Cardiac muscle cell (in vitro differentiated cells and primary cell): ENCODE measurements around the gene C19orf12. TPM values are rescaled to one million over a fixed set of nuclear protein-coding genes. Genes with fewer than 3 reads are reported as not detected.
"Not testable (repeated sequence)": the region's sequence is repeated elsewhere in the genome, so short reads cannot be mapped to it uniquely, and the experiment has no call there.

Experiments
- DNase-seq, 2 donors: peaks; one replicate each; pipeline versions ENCODE4 v3.0.0 to v3.0.0-alpha.2; 2010 to 2017; ENCODE audit warnings: low read depth in 1 of 2, low spot score in 1 of 2
- H3K27ac ChIP-seq: fragments of 200-600 bp; sonication (generic); 2 replicates; pipeline ENCODE4 v1.5.1; 2016
- H3K27me3 ChIP-seq: fragments of 200-600 bp; sonication (generic); 2 replicates; pipeline ENCODE4 v1.6.0; 2016; ENCODE audit warnings: control low read depth
- H3K36me3 ChIP-seq: fragments of 200-600 bp; sonication (generic); 2 replicates; pipeline ENCODE4 v1.5.1; 2016; ENCODE audit warnings: control low read depth
- H3K4me1 ChIP-seq: fragments of 200-600 bp; sonication (generic); 2 replicates; pipeline ENCODE4 v1.8.1; 2017; ENCODE audit warnings: low read depth, mild to moderate bottlenecking, mixed run types
- H3K4me3 ChIP-seq: fragments of 200-600 bp; sonication (generic); 2 replicates; pipeline ENCODE4 v1.5.1; 2016; ENCODE audit warnings: mild to moderate bottlenecking
- H3K9me3 ChIP-seq: fragments of 200-600 bp; sonication (generic); 2 replicates; pipeline ENCODE4 v1.5.1; 2017; ENCODE audit warnings: low read depth, mild to moderate bottlenecking, control low read depth
- CTCF ChIP-seq: IDR thresholded peaks from 2 replicates; pipeline ENCODE4 v1.5.1; 2012; ENCODE audit warnings: low read depth, mild to moderate bottlenecking, low read length
- polyA plus RNA-seq: library from polyadenylated mRNA; unstranded; fragments of >200 nt; fragmentation: Nextera tagmentation; extraction: Ambion mirVana; gene quantifications from 2 replicates; pipeline ENCODE4 v1.2.1, GENCODE V29; 2016
- total RNA-seq: library from RNA; depleted of rRNA; stranded (reverse); fragments of >200 nt; gene quantifications from 2 replicates; pipeline ENCODE4 v1.2.3, GENCODE V29; 2016

C19orf12 gene
- total and polyA plus RNA-seq, 2 experiments from 2014 or later, result 46.2 to 54.7 TPM

DNA sequence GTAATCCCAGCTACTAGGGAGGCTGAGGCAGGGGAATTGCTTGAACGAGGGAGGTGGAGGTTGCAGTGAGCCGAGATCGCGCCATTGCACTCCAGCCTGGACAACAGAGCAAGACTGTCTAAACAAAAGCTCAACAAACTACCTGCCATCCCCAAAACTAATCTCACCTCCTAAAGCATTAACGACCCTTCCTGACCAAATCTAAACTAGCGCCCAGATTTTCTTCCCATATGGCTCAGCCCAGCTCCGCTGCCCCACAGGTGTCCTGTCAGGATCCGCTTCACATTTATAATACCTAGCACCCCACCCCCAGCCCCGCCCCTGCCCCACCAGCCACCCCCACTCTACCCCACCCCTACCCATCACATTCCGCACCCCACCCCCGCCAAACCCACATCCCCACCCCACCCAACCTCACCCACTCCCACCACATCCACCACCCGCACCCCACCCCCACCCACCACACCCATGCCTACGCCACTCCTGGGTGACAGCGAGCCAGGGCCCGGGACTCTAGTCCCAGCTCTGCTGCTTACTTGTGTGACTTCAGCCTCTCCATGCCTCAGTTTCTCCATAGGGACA, 599 bp downstream of the C19orf12 start:
- Histone ChIP-seq H3K27me3 (no peaks in the 10 kb centered on the region), H3K9me3 (no peaks in the 10 kb centered on the region), H3K36me3 (no peaks in the 10 kb centered on the region), H3K4me3 (peak overlapping the region; percentile 97), H3K27ac (peak overlapping the region; percentile 95), H3K4me1 (peaks cover 23% of the 10 kb centered on the region)
- DNase-seq, result no peak
- no peak for TF ChIP-seq CTCF

GRCh38 chr19:29712744-29713516, 2.1 kb downstream of the C19orf12 start:
- Histone ChIP-seq H3K36me3 (no peaks in the 10 kb centered on the region), H3K27ac (peak overlapping the region; percentile 57), H3K27me3 (no peaks in the 10 kb centered on the region), H3K4me1 (peaks cover 23% of the 10 kb centered on the region), H3K4me3 (no peak overlapping the region), H3K9me3 (no peaks in the 10 kb centered on the region)
- no peak for TF ChIP-seq CTCF
- DNase-seq, result no peak

DNA sequence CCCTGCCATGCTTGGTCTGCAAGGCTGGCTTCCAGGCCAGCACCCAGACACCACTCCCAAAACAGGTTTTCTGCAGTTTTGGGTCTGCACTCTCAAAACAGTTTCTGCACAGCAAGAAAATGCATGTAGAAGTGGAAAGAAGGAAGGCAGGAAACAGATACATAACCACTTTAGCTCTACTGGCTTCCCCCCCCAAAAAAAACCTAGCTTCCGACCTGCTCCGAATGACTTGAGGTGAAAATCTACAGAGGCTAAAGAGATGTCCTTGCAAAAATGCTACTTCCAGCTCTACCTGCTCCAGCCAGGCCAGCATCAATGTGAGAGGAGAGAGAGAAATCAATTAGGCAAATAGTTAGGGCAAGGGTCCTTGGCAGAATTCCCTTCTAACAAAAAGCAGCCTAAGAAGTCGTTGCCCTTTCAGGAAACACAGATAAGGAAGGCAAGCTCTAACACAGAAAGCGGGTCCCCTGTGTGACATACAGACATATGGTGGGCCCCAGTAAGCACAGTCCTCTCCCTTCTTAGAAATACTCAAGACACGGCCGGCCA, 3.4 kb downstream of the C19orf12 start:
- H3K27ac ChIP-seq, result no peak overlapping the region
- no peaks in the 10 kb centered on the region for H3K9me3 ChIP-seq
- H3K27me3 ChIP-seq, result no peaks in the 10 kb centered on the region
- H3K36me3 ChIP-seq, result no peaks in the 10 kb centered on the region
- no peak for DNase-seq
- TF ChIP-seq CTCF, result no peak
- no peak overlapping the region for H3K4me3 ChIP-seq
- H3K4me1 ChIP-seq, result peaks cover 23% of the 10 kb centered on the region

DNA sequence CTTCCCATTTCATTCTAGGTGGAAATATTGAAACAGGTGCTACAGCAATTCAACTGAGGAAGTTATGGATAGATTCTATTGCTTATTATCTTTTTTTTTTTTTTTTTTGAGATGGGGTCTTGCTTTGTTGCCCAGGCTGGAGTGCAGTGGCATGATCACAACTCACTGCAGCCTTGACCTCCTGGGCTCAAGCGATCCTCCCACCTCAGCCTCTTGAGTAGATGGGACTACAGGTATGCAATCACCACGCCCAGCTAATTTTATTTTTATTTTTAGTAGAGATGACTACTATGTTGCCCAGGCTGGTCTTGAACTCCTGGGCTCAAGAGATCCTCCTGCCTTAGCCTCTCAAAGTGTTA, 5.6 kb downstream of the C19orf12 start:
- peaks cover 15% of the 10 kb centered on the region for H3K4me1 ChIP-seq
- not testable (repeated sequence) for H3K4me3 ChIP-seq, H3K36me3 ChIP-seq, H3K27ac ChIP-seq, DNase-seq, H3K9me3 ChIP-seq, H3K27me3 ChIP-seq

DNA sequence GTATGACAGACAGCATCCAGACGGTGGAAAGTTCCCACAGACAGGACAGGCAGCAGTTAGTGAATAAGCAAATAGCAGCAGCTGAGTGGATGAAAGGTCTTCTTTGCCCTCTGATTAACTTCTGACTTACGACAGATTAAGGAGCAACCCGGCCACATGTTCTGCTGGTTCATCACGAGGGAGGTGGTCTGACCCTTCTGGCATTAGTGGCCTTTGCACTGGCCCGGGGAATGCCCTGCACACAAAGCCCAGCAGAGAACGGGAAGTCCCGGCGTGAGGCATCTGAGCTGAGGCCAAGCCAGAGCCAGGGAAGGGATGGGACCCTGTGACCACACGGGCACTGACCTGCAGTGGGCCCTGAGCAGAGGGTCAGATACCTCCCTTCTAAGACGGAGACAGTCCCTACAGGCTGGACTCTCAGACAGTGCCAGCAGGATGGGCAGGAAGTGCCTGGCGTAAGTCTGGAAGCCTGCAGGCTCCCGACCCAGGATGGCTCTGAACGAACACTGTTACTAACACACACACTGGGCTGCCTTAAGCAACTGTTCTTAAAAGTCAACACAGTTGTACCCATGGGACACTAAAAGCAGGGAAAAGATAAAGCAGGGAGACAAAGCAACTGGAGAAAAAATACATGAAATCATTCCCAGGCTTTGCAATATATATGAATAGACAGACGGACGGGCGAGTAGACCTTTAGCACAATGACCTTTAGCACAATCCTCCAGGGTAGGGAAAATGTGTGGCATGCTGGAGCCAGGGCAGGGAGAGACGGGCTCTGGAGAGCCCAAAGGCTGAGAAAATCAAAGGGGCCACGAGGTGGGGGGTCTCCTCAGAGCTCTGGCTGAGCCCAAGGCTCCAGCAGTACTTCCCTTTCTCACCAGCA, 6.3 kb downstream of the C19orf12 start:
- H3K36me3 ChIP-seq, result peaks cover 3% of the 10 kb centered on the region
- peak in 1 of 2 donors; percentile 50 for DNase-seq
- no peak for TF ChIP-seq CTCF
- peaks cover 9% of the 10 kb centered on the region for H3K4me1 ChIP-seq
- H3K9me3 ChIP-seq, result no peaks in the 10 kb centered on the region
- H3K4me3 ChIP-seq, result no peak overlapping the region
- no peak overlapping the region for H3K27ac ChIP-seq
- H3K27me3 ChIP-seq, result no peaks in the 10 kb centered on the region
